Measurements from ENCODE around the gene AGXT.

DNA sequence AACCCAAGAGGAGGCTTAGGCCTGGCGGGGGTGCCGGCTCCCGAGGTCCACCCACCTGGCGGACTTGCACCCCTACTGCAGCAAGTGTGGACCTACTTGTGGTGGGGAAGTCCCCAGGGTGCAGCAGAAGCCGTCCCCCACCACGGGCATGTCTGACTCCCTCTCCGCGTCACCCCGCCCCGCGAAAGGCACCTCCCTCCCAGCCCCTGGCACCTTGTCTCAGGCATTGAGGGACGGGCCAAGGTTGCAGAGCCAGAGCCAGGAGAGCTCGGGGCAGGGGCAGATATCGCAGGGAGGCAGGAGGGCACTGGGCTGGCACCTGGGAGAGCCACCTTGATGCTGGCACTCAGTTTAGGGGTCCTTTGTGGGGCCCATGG is 56.6 kb downstream of the AGXT start:
- TF ChIP-seq, protein P1, sequence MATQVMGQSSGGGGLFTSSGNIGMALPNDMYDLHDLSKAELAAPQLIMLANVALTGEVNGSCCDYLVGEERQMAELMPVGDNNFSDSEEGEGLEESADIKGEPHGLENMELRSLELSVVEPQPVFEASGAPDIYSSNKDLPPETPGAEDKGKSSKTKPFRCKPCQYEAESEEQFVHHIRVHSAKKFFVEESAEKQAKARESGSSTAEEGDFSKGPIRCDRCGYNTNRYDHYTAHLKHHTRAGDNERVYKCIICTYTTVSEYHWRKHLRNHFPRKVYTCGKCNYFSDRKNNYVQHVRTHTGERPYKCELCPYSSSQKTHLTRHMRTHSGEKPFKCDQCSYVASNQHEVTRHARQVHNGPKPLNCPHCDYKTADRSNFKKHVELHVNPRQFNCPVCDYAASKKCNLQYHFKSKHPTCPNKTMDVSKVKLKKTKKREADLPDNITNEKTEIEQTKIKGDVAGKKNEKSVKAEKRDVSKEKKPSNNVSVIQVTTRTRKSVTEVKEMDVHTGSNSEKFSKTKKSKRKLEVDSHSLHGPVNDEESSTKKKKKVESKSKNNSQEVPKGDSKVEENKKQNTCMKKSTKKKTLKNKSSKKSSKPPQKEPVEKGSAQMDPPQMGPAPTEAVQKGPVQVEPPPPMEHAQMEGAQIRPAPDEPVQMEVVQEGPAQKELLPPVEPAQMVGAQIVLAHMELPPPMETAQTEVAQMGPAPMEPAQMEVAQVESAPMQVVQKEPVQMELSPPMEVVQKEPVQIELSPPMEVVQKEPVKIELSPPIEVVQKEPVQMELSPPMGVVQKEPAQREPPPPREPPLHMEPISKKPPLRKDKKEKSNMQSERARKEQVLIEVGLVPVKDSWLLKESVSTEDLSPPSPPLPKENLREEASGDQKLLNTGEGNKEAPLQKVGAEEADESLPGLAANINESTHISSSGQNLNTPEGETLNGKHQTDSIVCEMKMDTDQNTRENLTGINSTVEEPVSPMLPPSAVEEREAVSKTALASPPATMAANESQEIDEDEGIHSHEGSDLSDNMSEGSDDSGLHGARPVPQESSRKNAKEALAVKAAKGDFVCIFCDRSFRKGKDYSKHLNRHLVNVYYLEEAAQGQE (IDR thresholded peaks at IDR 0.05; ENCODE audit: insufficient read depth in 1 of 2, low read depth in 2 of 2, low read length in 2 of 2) = no peak
- TF ChIP-seq TAF1 (IDR thresholded peaks at IDR 0.05; ENCODE audit: borderline replicate concordance, insufficient read depth, low read length) = no peak
- no peak for TF ChIP-seq SIN3A (IDR thresholded peaks at IDR 0.05; ENCODE audit: borderline replicate concordance, insufficient read depth, low read length)
- TF ChIP-seq POLR2AphosphoS5 (IDR thresholded peaks at IDR 0.05; ENCODE audit: low read depth, low read length) = no peak
- no peak for TF ChIP-seq FOXP2 (optimal IDR thresholded peaks at IDR 0.05; ENCODE audit: borderline replicate concordance, extremely low read depth, extremely low read length, insufficient read depth)
